ENCODE measurements around the gene GRID2. TPM values are rescaled to one million over a fixed set of nuclear protein-coding genes. Genes with fewer than 3 reads are reported as not detected.

GRID2 gene
- total and polyA plus RNA-seq, 12 donors = 0.01 to 0.07 (median 0.07) TPM; not detected in 9

- peak in 1 of 2 donors; percentile 30 for DNase-seq
- Histone ChIP-seq H3K9me3 (no peaks in the 10 kb centered on the region), H3K36me3 (no peaks in the 10 kb centered on the region), H3K27me3 (peaks cover 0 to 11% (median 0%) of the 10 kb centered on the region in 7 donors), H3K27ac (no peak overlapping the region), H3K4me1 (no peaks in the 10 kb centered on the region), H3K4me3 (no peak overlapping the region)
- intact Hi-C loops (cut with DNase I) = loop anchor here (5.0 to 10.0 kb wide), 4 partner anchors 333 to 466 kb away; no protein-coding TSS in a partner anchor
- peak in 4 of 8 donors; percentile 47 to 58 (median 52) for ATAC-seq
- TF ChIP-seq CTCF (IDR thresholded peaks at IDR 0.05) = peak; percentile 49 to 81 (median 74)
- 0 to 1% methylated on average over 3 of the region's 3 CpGs for WGBS, 2 donors
These were observed 1487.9 kb downstream of the GRID2 start for GRCh38 chr4:93791570-93792195.

- 69 to 72% methylated on average over 4 of the region's 4 CpGs for WGBS, 2 donors
- DNase-seq (no peak), ATAC-seq (no peak)
- Histone ChIP-seq H3K4me3 (no peak overlapping the region), H3K36me3 (no peaks in the 10 kb centered on the region), H3K27me3 (peaks cover 0 to 4% (median 0%) of the 10 kb centered on the region in 7 donors), H3K4me1 (no peaks in the 10 kb centered on the region), H3K9me3 (no peaks in the 10 kb centered on the region), H3K27ac (no peak overlapping the region)
- TF ChIP-seq CTCF (IDR thresholded peaks at IDR 0.05) = no peak
- intact Hi-C loops (cut with DNase I) = no loop called here
These were observed 1498.3 kb downstream of the GRID2 start for GRCh38 chr4:93802045-93802444.

GRCh38 chr4:93809773-93810172, 1506.0 kb downstream of the GRID2 start:
- no peak for TF ChIP-seq CTCF (IDR thresholded peaks at IDR 0.05)
- H3K36me3 ChIP-seq = no peaks in the 10 kb centered on the region
- intact Hi-C loops (cut with DNase I) = no loop called here
- WGBS, 2 donors = 44 to 45% methylated on average over 4 of the region's 4 CpGs
- peak; percentile 20 to 44 for DNase-seq
- H3K4me1 ChIP-seq = peaks cover 0 to 14% (median 0%) of the 10 kb centered on the region in 9 donors
- H3K9me3 ChIP-seq = no peaks in the 10 kb centered on the region
- H3K4me3 ChIP-seq = no peak overlapping the region
- peak; percentile 47 to 92 (median 82) for ATAC-seq
- no peaks in the 10 kb centered on the region for H3K27me3 ChIP-seq
- peak overlapping the region in 5 of 10 donors; percentile 11 to 52 (median 28) for H3K27ac ChIP-seq

GRCh38 chr4:93810340-93810992, 1506.7 kb downstream of the GRID2 start:
- Histone ChIP-seq H3K27ac (peak overlapping the region in 5 of 10 donors; percentile 11 to 52 (median 28)), H3K36me3 (no peaks in the 10 kb centered on the region), H3K4me1 (peaks cover 0 to 14% (median 0%) of the 10 kb centered on the region in 9 donors), H3K4me3 (no peak overlapping the region), H3K9me3 (no peaks in the 10 kb centered on the region), H3K27me3 (no peaks in the 10 kb centered on the region)
- peak in 1 of 2 donors; percentile 16 for DNase-seq
- ATAC-seq = peak in 7 of 8 donors; percentile 51 to 77 (median 66)
- no peak for TF ChIP-seq CTCF (IDR thresholded peaks at IDR 0.05)
- 23 to 28% methylated on average over 5 of the region's 5 CpGs for WGBS, 2 donors
- intact Hi-C loops (cut with DNase I) = no loop called here

All from heart right ventricle (tissue), 16 donors.